ENCODE results near the gene TSHZ2.

Gene TSHZ2

GRCh38 chr20:53098621-53099020 is 126.5 kb downstream of the TSHZ2 start:
- Histone ChIP-seq H3K9me3 (ENCODE audit: low read length) (no peaks in the 10 kb centered on the region), H3K4me1 (ENCODE audit: insufficient read depth, low read length) (peaks cover 10% of the 10 kb centered on the region), H3K4me3 (ENCODE audit: low read depth in 1 of 2, low read length in 2 of 2) (no peak overlapping the region), H3K9ac (ENCODE audit: low read length) (no peak overlapping the region), H3K27me3 (ENCODE audit: control insufficient read depth in 1 of 2, insufficient read depth in 2 of 2, low read length in 2 of 2) (no peaks in the 10 kb centered on the region), H3K27ac (ENCODE audit: low read depth, low read length) (no peak overlapping the region), H3K36me3 (ENCODE audit: insufficient read depth, low read length) (no peaks in the 10 kb centered on the region)

- Histone ChIP-seq H3K36me3 (ENCODE audit: insufficient read depth, low read length) (no peaks in the 10 kb centered on the region), H3K27me3 (ENCODE audit: control insufficient read depth in 1 of 2, insufficient read depth in 2 of 2, low read length in 2 of 2) (no peaks in the 10 kb centered on the region), H3K9ac (ENCODE audit: low read length) (no peak overlapping the region), H3K9me3 (ENCODE audit: low read length) (no peaks in the 10 kb centered on the region), H3K4me3 (ENCODE audit: low read depth in 1 of 2, low read length in 2 of 2) (no peak overlapping the region), H3K4me1 (ENCODE audit: insufficient read depth, low read length) (peaks cover 10% of the 10 kb centered on the region), H3K27ac (ENCODE audit: low read depth, low read length) (no peak overlapping the region)
These were observed 127.7 kb downstream of the TSHZ2 start for GRCh38 chr20:53099856-53100255.

- H3K4me1 ChIP-seq (ENCODE audit: insufficient read depth, low read length): peaks cover 10% of the 10 kb centered on the region
- H3K27ac ChIP-seq (ENCODE audit: low read depth, low read length): no peak overlapping the region
- H3K4me3 ChIP-seq (ENCODE audit: low read depth in 1 of 2, low read length in 2 of 2): no peak overlapping the region
These were observed 128.3 kb downstream of the TSHZ2 start for GRCh38 chr20:53100476-53100911.

DNA sequence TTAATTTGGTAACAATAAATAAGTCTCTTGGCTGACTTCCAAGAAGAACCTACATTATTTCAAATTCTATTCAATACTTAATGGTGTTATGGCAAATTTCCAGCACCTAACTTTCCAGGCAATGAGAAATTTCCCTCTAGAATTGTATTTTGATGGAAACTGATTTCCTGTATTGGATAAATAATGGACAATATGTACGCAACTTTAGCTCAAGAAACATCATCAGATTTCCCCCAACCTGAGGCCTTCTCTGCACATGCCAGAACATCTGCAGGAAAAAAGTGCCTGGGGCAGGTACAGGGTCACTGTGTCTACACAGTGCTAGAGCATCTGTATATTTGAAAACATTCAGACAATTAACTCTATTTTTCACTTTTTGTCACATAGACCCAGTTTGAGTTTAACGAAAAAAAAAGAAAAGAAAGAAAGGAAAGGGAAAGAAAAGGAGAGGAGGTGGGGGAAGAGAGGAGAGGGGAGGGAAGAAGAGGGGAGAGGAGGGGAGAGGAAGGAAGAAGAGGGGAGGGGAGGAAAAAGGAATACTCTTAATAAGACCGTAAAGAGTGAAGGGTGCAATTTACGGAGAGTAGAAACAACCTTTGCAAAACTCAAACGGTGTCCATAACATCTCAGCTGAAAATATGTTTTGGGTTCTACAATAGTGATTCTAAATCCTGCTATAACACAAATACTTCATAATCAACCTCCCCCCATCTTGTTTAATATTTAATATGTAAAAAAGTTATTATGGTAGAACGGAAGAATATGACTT is 130.0 kb downstream of the TSHZ2 start:
- Histone ChIP-seq H3K4me3 (ENCODE audit: low read depth in 1 of 2, low read length in 2 of 2) (no peak overlapping the region), H3K9me3 (ENCODE audit: low read length) (no peaks in the 10 kb centered on the region), H3K36me3 (ENCODE audit: insufficient read depth, low read length) (no peaks in the 10 kb centered on the region), H3K27ac (ENCODE audit: low read depth, low read length) (no peak overlapping the region), H3K9ac (ENCODE audit: low read length) (no peak overlapping the region), H3K27me3 (ENCODE audit: control insufficient read depth in 1 of 2, insufficient read depth in 2 of 2, low read length in 2 of 2) (no peaks in the 10 kb centered on the region), H3K4me1 (ENCODE audit: insufficient read depth, low read length) (peaks cover 10% of the 10 kb centered on the region)

More at GRCh38 chr20:53100476-53100911, 128.3 kb downstream of the TSHZ2 start:
- Histone ChIP-seq H3K27me3 (ENCODE audit: control insufficient read depth in 1 of 2, insufficient read depth in 2 of 2, low read length in 2 of 2) (no peaks in the 10 kb centered on the region), H3K9ac (ENCODE audit: low read length) (no peak overlapping the region), H3K36me3 (ENCODE audit: insufficient read depth, low read length) (no peaks in the 10 kb centered on the region), H3K9me3 (ENCODE audit: low read length) (no peaks in the 10 kb centered on the region)

- H3K27ac ChIP-seq (ENCODE audit: low read depth, low read length): no peak overlapping the region
- peaks cover 10% of the 10 kb centered on the region for H3K4me1 ChIP-seq (ENCODE audit: insufficient read depth, low read length)
- H3K36me3 ChIP-seq (ENCODE audit: insufficient read depth, low read length): no peaks in the 10 kb centered on the region
- no peaks in the 10 kb centered on the region for H3K27me3 ChIP-seq (ENCODE audit: control insufficient read depth in 1 of 2, insufficient read depth in 2 of 2, low read length in 2 of 2)
- no peaks in the 10 kb centered on the region for H3K9me3 ChIP-seq (ENCODE audit: low read length)
- H3K4me3 ChIP-seq (ENCODE audit: low read depth in 1 of 2, low read length in 2 of 2): no peak overlapping the region
- no peak overlapping the region for H3K9ac ChIP-seq (ENCODE audit: low read length)
These were observed 131.0 kb downstream of the TSHZ2 start for GRCh38 chr20:53103124-53103523.

DNA sequence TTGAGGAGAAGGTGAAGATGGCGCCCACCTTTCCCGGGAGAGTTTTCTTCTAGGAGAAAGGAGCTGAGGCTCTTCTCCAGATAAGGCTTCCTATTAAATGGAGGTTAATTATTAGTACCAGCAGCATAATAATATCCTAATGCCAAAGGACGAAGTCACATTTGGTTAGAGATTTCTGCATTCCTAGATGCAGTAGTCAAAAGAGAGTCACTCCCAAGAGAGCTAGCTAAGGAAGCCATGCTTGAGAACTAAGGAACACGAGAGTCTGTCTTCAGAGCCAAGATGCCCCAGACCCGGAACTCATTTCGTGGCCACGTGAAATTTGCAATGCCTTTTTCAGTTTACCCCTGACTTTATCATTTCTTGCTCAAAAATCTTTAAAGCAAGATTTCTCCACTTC is 132.7 kb downstream of the TSHZ2 start:
- peaks cover 10% of the 10 kb centered on the region for H3K4me1 ChIP-seq (ENCODE audit: insufficient read depth, low read length)
- no peak overlapping the region for H3K4me3 ChIP-seq (ENCODE audit: low read depth in 1 of 2, low read length in 2 of 2)
- H3K36me3 ChIP-seq (ENCODE audit: insufficient read depth, low read length): no peaks in the 10 kb centered on the region
- H3K9me3 ChIP-seq (ENCODE audit: low read length): no peaks in the 10 kb centered on the region
- H3K27me3 ChIP-seq (ENCODE audit: control insufficient read depth in 1 of 2, insufficient read depth in 2 of 2, low read length in 2 of 2): no peaks in the 10 kb centered on the region
- H3K27ac ChIP-seq (ENCODE audit: low read depth, low read length): no peak overlapping the region
- no peak overlapping the region for H3K9ac ChIP-seq (ENCODE audit: low read length)

- no peak overlapping the region for H3K9ac ChIP-seq (ENCODE audit: low read length)
- no peaks in the 10 kb centered on the region for H3K36me3 ChIP-seq (ENCODE audit: insufficient read depth, low read length)
- no peaks in the 10 kb centered on the region for H3K27me3 ChIP-seq (ENCODE audit: control insufficient read depth in 1 of 2, insufficient read depth in 2 of 2, low read length in 2 of 2)
- H3K4me3 ChIP-seq (ENCODE audit: low read depth in 1 of 2, low read length in 2 of 2): no peak overlapping the region
- H3K9me3 ChIP-seq (ENCODE audit: low read length): no peaks in the 10 kb centered on the region
- H3K4me1 ChIP-seq (ENCODE audit: insufficient read depth, low read length): no peaks in the 10 kb centered on the region
- H3K27ac ChIP-seq (ENCODE audit: low read depth, low read length): no peak overlapping the region
These were observed 144.6 kb downstream of the TSHZ2 start for GRCh38 chr20:53116733-53117132.

- no peaks in the 10 kb centered on the region for H3K4me1 ChIP-seq (ENCODE audit: insufficient read depth, low read length)
- H3K9me3 ChIP-seq (ENCODE audit: low read length): no peaks in the 10 kb centered on the region
- no peaks in the 10 kb centered on the region for H3K27me3 ChIP-seq (ENCODE audit: control insufficient read depth in 1 of 2, insufficient read depth in 2 of 2, low read length in 2 of 2)
- H3K36me3 ChIP-seq (ENCODE audit: insufficient read depth, low read length): no peaks in the 10 kb centered on the region
- no peak overlapping the region for H3K27ac ChIP-seq (ENCODE audit: low read depth, low read length)
- H3K9ac ChIP-seq (ENCODE audit: low read length): no peak overlapping the region
- no peak overlapping the region for H3K4me3 ChIP-seq (ENCODE audit: low read depth in 1 of 2, low read length in 2 of 2)
These were observed 150.7 kb downstream of the TSHZ2 start for GRCh38 chr20:53122853-53123252.

DNA sequence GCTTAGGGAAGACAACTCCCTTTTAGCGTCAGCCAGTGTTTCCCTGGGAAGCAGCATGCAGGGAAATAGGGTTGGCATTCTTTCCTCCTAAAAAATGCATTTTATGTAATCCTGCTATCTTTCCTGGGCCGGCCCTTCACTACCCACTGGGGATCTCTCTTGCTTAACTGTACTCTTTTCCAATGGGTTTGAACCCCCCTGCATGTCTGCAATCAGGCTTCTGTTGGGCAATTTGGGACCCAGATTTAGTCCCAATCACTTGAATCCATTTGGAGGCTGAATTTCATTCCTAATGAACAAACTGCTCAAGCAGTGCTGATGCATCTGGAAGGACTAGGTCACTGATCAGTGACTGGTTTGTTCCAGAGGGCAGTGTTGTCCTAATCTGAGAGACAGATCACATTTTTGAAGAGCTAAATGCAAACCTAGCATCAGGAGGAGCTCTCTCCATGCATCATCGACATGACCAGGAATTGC is 152.0 kb downstream of the TSHZ2 start:
- Histone ChIP-seq H3K27me3 (ENCODE audit: control insufficient read depth in 1 of 2, insufficient read depth in 2 of 2, low read length in 2 of 2) (no peaks in the 10 kb centered on the region), H3K4me3 (ENCODE audit: low read depth in 1 of 2, low read length in 2 of 2) (no peak overlapping the region), H3K9me3 (ENCODE audit: low read length) (no peaks in the 10 kb centered on the region), H3K4me1 (ENCODE audit: insufficient read depth, low read length) (no peaks in the 10 kb centered on the region), H3K27ac (ENCODE audit: low read depth, low read length) (no peak overlapping the region), H3K9ac (ENCODE audit: low read length) (no peak overlapping the region), H3K36me3 (ENCODE audit: insufficient read depth, low read length) (no peaks in the 10 kb centered on the region)

- no peak overlapping the region for H3K27ac ChIP-seq (ENCODE audit: low read depth, low read length)
- H3K9me3 ChIP-seq (ENCODE audit: low read length): no peaks in the 10 kb centered on the region
- H3K9ac ChIP-seq (ENCODE audit: low read length): no peak overlapping the region
- H3K4me3 ChIP-seq (ENCODE audit: low read depth in 1 of 2, low read length in 2 of 2): no peak overlapping the region
- H3K36me3 ChIP-seq (ENCODE audit: insufficient read depth, low read length): no peaks in the 10 kb centered on the region
- H3K4me1 ChIP-seq (ENCODE audit: insufficient read depth, low read length): no peaks in the 10 kb centered on the region
- H3K27me3 ChIP-seq (ENCODE audit: control insufficient read depth in 1 of 2, insufficient read depth in 2 of 2, low read length in 2 of 2): no peaks in the 10 kb centered on the region
These were observed 152.6 kb downstream of the TSHZ2 start for GRCh38 chr20:53124803-53125202.

- Histone ChIP-seq H3K4me3 (ENCODE audit: low read depth in 1 of 2, low read length in 2 of 2) (no peak overlapping the region), H3K27ac (ENCODE audit: low read depth, low read length) (no peak overlapping the region), H3K36me3 (ENCODE audit: insufficient read depth, low read length) (no peaks in the 10 kb centered on the region), H3K9me3 (ENCODE audit: low read length) (no peaks in the 10 kb centered on the region), H3K27me3 (ENCODE audit: control insufficient read depth in 1 of 2, insufficient read depth in 2 of 2, low read length in 2 of 2) (no peaks in the 10 kb centered on the region), H3K4me1 (ENCODE audit: insufficient read depth, low read length) (no peaks in the 10 kb centered on the region), H3K9ac (ENCODE audit: low read length) (no peak overlapping the region)
These were observed 154.0 kb downstream of the TSHZ2 start for GRCh38 chr20:53126185-53126584.

DNA sequence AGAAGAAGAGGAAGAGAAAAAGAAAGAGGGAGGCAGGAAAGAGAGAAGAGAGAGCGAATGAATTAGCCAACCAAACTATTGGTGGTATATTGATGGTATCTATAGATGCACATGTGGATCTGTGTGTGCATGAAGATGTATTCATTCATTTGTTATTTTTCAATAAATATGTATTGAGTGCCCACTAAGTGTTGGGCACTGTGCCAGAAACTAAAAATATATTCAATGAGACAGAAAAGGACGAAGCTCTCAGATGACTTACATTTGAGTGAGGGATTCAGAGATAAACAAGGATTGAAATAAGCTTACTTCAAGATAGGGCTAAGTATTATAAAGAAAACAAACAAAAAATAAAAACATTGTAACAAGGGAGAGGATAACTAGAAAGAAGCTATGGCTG is 154.9 kb downstream of the TSHZ2 start:
- Histone ChIP-seq H3K4me3 (ENCODE audit: low read depth in 1 of 2, low read length in 2 of 2) (no peak overlapping the region), H3K4me1 (ENCODE audit: insufficient read depth, low read length) (no peaks in the 10 kb centered on the region), H3K9ac (ENCODE audit: low read length) (no peak overlapping the region), H3K27ac (ENCODE audit: low read depth, low read length) (no peak overlapping the region), H3K9me3 (ENCODE audit: low read length) (no peaks in the 10 kb centered on the region), H3K27me3 (ENCODE audit: control insufficient read depth in 1 of 2, insufficient read depth in 2 of 2, low read length in 2 of 2) (no peaks in the 10 kb centered on the region), H3K36me3 (ENCODE audit: insufficient read depth, low read length) (no peaks in the 10 kb centered on the region)

Measured in muscle layer of colon (tissue), 2 donors.